Thymus (tissue), 11 donors: Measurements from ENCODE around the gene DTNB. TPM values are rescaled to one million over a fixed set of nuclear protein-coding genes. Genes with fewer than 3 reads are reported as not detected.
"Not testable (repeated sequence)": the region's sequence is repeated elsewhere in the genome, so short reads cannot be mapped to it uniquely, and the experiment has no call there.

ENCODE experiments used
- DNase-seq, 9 donors: peaks; one replicate each; pipeline ENCODE4 v3.0.0-alpha.2; 2013; ENCODE audit warnings: low spot score in 9 of 9, low read depth in 6 of 9, missing footprints in 1 of 9
- H3K27ac ChIP-seq, 2 donors: one replicate each; pipeline ENCODE4 v1.5.1; 2013; ENCODE audit warnings: control low read depth in 1 of 2, low read depth in 1 of 2, low read length in 1 of 2, mild to moderate bottlenecking in 1 of 2, moderate library complexity in 1 of 2
- H3K27me3 ChIP-seq, 2 donors: one replicate each; pipeline ENCODE4 v1.5.1; 2013; ENCODE audit warnings: low read length in 1 of 2; ENCODE audit not compliant: control insufficient read depth in 2 of 2, insufficient read depth in 1 of 2
- H3K36me3 ChIP-seq, 2 donors: one replicate each; pipeline ENCODE4 v1.5.1; 2013; ENCODE audit warnings: low read length in 1 of 2, mild to moderate bottlenecking in 1 of 2, moderate library complexity in 1 of 2; ENCODE audit not compliant: control insufficient read depth in 2 of 2, insufficient read depth in 2 of 2
- H3K4me1 ChIP-seq, 2 donors: one replicate each; pipeline ENCODE4 v1.5.1; 2013; ENCODE audit warnings: low read length in 2 of 2; ENCODE audit not compliant: control insufficient read depth in 2 of 2, insufficient read depth in 2 of 2
- H3K4me3 ChIP-seq, 2 donors: one replicate each; pipeline ENCODE4 v1.5.1; 2013; ENCODE audit warnings: low read length in 2 of 2, control low read depth in 1 of 2, mild to moderate bottlenecking in 1 of 2
- H3K9me3 ChIP-seq, 2 donors: one replicate each; pipeline ENCODE4 v1.5.1; 2013; ENCODE audit warnings: low read length in 1 of 2, mild to moderate bottlenecking in 1 of 2; ENCODE audit not compliant: control insufficient read depth in 2 of 2, insufficient read depth in 1 of 2
- WGBS: extraction: QIAGEN DNeasy Blood & Tissue Kit; methylation state at CpG from one replicate; pipeline ENCODE4 v1.1.7; 2013; 5-methylcytosine and 5-hydroxymethylcytosine counted together
- polyA plus RNA-seq: library from polyadenylated mRNA; stranded (reverse); fragments of 200-250 nt; gene quantifications from one replicate; pipeline ENCODE4 v1.2.3, GENCODE V29; 2013
- total RNA-seq: library from RNA; stranded (reverse); fragments of 120-200 nt; gene quantifications from one replicate; pipeline ENCODE4 v1.2.4, GENCODE V29; 2013
- donor health status: healthy.

DTNB gene
- total and polyA plus RNA-seq, 2 donors, result 7.6 to 20.1 TPM

- Histone ChIP-seq H3K4me1 (no peaks in the 10 kb centered on the region), H3K27me3 (no peaks in the 10 kb centered on the region), H3K4me3 (no peak overlapping the region), H3K36me3 (no peaks in the 10 kb centered on the region), H3K27ac (no peak overlapping the region), H3K9me3 (peaks cover 0 to 3% of the 10 kb centered on the region in 2 donors)
- WGBS, result 98% methylated on average over 10 of the region's 10 CpGs
- no peak for DNase-seq
Observed at GRCh38 chr2:25541378-25541777, 132.0 kb downstream of the DTNB start.

- Histone ChIP-seq H3K4me1 (no peaks in the 10 kb centered on the region), H3K27me3 (no peaks in the 10 kb centered on the region), H3K9me3 (peaks cover 5 to 14% of the 10 kb centered on the region in 2 donors), H3K36me3 (peaks cover 0 to 12% of the 10 kb centered on the region in 2 donors), H3K4me3 (no peak overlapping the region), H3K27ac (no peak overlapping the region)
- 97% methylated on average over 3 of the region's 3 CpGs for WGBS
- DNase-seq, result no peak
Observed at GRCh38 chr2:25539136-25539535, 134.2 kb downstream of the DTNB start.

GRCh38 chr2:25537526-25537925 lies 135.9 kb downstream of the DTNB start:
- Histone ChIP-seq H3K27me3 (no peaks in the 10 kb centered on the region), H3K4me3 (no peak overlapping the region), H3K9me3 (peaks cover 5 to 14% of the 10 kb centered on the region in 2 donors), H3K36me3 (peaks cover 0 to 12% of the 10 kb centered on the region in 2 donors), H3K4me1 (no peaks in the 10 kb centered on the region), H3K27ac (no peak overlapping the region)
- DNase-seq, result no peak
- 96% methylated on average over 2 of the region's 2 CpGs for WGBS

- not testable (repeated sequence) for H3K27ac ChIP-seq, H3K4me3 ChIP-seq, H3K27me3 ChIP-seq, DNase-seq, H3K4me1 ChIP-seq
- 97% methylated on average over 52 of the region's 52 CpGs for WGBS
- Histone ChIP-seq H3K36me3 (peaks cover 0 to 12% of the 10 kb centered on the region in 2 donors), H3K9me3 (peaks cover 5 to 14% of the 10 kb centered on the region in 2 donors)
Observed at GRCh38 chr2:25535411-25536289, 137.7 kb downstream of the DTNB start.

- not testable (repeated sequence) for H3K4me3 ChIP-seq, H3K27ac ChIP-seq, H3K4me1 ChIP-seq, DNase-seq, H3K27me3 ChIP-seq
- WGBS, result 98% methylated on average over 22 of the region's 22 CpGs
- Histone ChIP-seq H3K9me3 (peaks cover 5 to 14% of the 10 kb centered on the region in 2 donors), H3K36me3 (peaks cover 0 to 12% of the 10 kb centered on the region in 2 donors)
Observed at GRCh38 chr2:25534937-25535336, 138.4 kb downstream of the DTNB start.

GRCh38 chr2:25534455-25534854 lies 138.9 kb downstream of the DTNB start:
- no peak for DNase-seq
- 98% methylated on average over 26 of the region's 26 CpGs for WGBS
- no peak overlapping the region for H3K27ac ChIP-seq
- H3K9me3 ChIP-seq, result peaks cover 5 to 14% of the 10 kb centered on the region in 2 donors
- H3K4me3 ChIP-seq, result no peak overlapping the region
- H3K36me3 ChIP-seq, result peaks cover 0 to 12% of the 10 kb centered on the region in 2 donors
- H3K27me3 ChIP-seq, result no peaks in the 10 kb centered on the region
- peaks cover 0 to 2% of the 10 kb centered on the region in 2 donors for H3K4me1 ChIP-seq

GRCh38 chr2:25533771-25534170 lies 139.6 kb downstream of the DTNB start:
- H3K4me1 ChIP-seq, DNase-seq, H3K4me3 ChIP-seq, H3K27me3 ChIP-seq, H3K27ac ChIP-seq: not testable (repeated sequence)
- Histone ChIP-seq H3K36me3 (peaks cover 0 to 12% of the 10 kb centered on the region in 2 donors), H3K9me3 (peaks cover 5 to 14% of the 10 kb centered on the region in 2 donors)
- 97% methylated on average over 5 of the region's 5 CpGs for WGBS

GRCh38 chr2:25532521-25532920 lies 140.9 kb downstream of the DTNB start:
- Histone ChIP-seq H3K27me3 (no peaks in the 10 kb centered on the region), H3K36me3 (peaks cover 0 to 12% of the 10 kb centered on the region in 2 donors), H3K27ac (no peak overlapping the region), H3K9me3 (peaks cover 5 to 14% of the 10 kb centered on the region in 2 donors), H3K4me3 (no peak overlapping the region), H3K4me1 (peaks cover 0 to 2% of the 10 kb centered on the region in 2 donors)
- WGBS, result 91% methylated on average over 2 of the region's 2 CpGs
- DNase-seq, result no peak

GRCh38 chr2:25529034-25529433 lies 144.3 kb downstream of the DTNB start:
- H3K27ac ChIP-seq, result no peak overlapping the region
- 98% methylated on average over 3 of the region's 3 CpGs for WGBS
- H3K4me1 ChIP-seq, result peaks cover 0 to 2% of the 10 kb centered on the region in 2 donors
- H3K27me3 ChIP-seq, result no peaks in the 10 kb centered on the region
- no peak overlapping the region for H3K4me3 ChIP-seq
- no peaks in the 10 kb centered on the region for H3K36me3 ChIP-seq
- DNase-seq, result no peak
- H3K9me3 ChIP-seq, result no peaks in the 10 kb centered on the region
